ENCODE data around the gene TRIM75.
"Not testable (repeated sequence)": the region's sequence is repeated elsewhere in the genome, so short reads cannot be mapped to it uniquely, and the experiment has no call there.

The TRIM75 gene

DNA sequence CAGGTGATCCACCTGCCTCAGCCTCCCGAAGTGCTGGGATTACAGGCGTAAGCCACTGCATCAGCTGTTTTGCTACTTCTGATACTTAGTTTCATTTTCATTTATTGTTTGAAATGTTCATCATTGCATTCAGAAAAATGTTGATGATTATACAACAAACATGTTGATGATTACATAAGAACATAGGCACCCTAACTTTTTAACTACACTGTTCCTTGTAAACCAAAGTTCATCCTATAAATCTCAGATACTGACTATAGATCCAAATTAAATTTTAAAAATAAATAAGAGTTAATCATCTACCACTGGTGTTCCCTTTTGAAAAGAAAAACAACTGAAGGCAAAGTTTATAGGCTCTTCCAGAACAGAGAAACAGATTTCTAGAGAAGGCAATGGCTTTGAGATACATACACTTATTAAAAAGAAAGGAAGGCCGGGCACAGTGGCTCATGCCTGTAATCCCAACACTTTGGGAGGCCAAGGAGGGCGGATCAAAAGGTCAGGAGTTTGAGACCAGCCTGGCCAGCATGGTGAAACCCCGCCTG lies 23.4 kb downstream of the TRIM75 start:
- no peak for DNase-seq (ENCODE audit: low read depth in 1 of 2, low spot score in 1 of 2)

DNA sequence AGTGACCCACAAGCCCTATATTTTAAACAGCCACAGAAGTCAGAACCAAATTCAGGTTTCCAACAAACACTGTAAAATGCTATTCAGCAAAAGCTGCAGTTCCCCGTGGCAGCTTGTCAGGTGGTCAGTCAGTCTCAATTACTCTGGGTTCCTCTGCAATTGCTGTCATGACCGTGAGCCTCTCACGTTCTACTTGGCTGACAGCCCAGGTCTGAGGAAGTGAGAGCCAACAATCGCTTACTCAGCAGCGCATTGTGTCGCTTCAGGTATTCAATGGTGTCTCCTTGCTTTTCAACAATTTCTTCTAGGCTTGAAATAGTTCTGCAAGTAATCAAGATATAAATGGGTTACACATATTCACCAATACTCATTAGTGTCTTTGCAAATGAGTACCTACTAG lies 25.8 kb downstream of the TRIM75 start:
- DNase-seq (ENCODE audit: low read depth in 1 of 2, low spot score in 1 of 2) = no peak

DNA sequence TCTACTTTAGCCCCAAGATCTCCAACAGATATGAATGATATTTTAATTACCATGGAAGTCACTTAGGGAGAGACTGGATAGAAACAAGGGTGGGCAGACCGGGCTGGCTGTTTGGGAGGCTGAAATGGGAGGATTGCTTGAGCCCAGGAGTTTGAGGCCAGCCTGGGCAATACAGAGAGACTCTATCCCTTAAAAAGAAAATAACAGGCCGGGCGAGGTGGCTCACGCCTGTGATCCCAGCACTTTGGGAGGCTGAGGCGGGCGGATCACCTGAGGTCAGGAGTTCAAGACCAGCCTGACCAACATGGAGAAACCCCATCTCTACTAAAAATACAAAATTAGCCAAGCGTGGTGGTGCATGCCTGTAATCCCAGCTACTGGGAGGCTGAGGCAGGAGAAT lies 31.1 kb downstream of the TRIM75 start:
- not testable (repeated sequence) for DNase-seq (ENCODE audit: low read depth in 1 of 2, low spot score in 1 of 2)

DNA sequence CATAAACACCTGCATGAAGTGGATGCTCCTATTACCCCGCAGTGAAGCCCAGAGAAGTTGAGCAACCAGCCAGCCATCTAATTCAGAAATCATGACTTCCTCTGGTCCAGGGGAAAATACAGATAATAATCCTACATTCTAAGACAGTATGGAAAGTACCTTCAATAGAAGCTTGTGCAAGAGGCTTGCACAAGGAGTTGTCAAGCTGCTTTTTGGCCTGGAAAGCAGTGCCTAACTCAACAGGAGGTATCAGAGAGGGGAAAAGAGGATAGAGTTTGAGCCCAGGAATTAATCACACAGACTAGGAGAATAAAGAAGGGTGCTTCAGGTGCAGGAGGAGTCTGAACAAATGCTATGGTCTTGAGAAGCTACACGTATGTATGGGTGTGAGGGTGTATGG lies 32.3 kb downstream of the TRIM75 start:
- DNase-seq (ENCODE audit: low read depth in 1 of 2, low spot score in 1 of 2) = no peak

DNA sequence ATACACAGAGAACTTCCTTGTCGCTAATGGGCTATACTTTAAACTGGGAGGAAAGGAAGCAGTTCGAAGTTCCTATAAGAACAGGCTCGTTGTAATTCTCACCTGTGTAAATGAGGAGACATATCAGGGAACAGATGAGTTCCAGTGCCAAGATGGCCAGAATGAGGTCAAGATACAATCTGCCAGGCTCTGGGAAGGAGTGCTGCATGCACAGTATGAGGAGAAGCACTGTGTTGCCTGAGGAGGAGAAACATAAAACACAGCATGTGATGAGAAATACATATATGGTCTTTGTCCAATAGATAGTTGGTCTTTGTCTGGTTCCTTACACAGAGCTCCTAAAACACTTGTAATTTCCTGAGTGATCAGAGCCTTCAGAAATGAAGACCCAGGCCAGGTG lies 34.7 kb downstream of the TRIM75 start:
- DNase-seq (ENCODE audit: low read depth in 1 of 2, low spot score in 1 of 2) = no peak

DNA sequence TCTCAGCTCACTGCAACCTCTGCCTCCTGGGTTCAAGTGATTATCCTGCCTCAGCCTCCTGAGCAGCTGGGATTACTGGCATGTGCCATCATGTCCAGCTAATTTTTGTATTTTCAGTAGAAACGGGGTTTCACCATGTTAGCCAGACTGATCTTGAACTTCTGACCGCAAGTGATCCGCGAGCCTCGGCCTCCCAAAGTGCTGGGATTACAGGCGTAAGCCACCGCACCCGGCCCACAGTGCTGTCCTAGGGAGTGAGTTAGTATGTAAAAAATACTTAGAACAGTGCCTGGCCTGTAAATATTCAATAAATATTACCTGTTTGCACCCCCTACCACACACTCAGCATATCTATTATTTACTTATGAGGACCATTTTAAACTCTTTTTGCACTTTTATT lies 38.5 kb downstream of the TRIM75 start:
- DNase-seq (ENCODE audit: low read depth in 1 of 2, low spot score in 1 of 2) = not testable (repeated sequence)

DNA sequence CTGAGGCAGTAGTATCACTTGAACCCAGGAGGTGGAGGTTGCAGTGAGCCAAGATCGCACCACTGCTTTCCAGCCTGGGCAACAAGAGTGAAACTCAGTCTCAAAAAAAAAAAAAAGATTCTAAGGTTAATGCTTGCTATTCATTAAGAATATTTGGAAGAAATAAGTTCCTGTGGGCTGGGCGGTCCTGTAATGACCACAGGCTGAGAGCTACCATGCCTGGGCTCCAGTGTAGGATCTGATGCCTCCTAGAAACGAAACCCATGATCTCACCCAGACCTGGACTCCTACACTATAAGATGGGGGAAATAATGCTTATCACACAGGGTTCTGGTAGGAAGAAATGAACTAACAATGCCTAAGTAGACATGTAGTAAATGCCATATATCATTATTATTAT lies 41.2 kb downstream of the TRIM75 start:
- no peak for DNase-seq (ENCODE audit: low read depth in 1 of 2, low spot score in 1 of 2)

DNA sequence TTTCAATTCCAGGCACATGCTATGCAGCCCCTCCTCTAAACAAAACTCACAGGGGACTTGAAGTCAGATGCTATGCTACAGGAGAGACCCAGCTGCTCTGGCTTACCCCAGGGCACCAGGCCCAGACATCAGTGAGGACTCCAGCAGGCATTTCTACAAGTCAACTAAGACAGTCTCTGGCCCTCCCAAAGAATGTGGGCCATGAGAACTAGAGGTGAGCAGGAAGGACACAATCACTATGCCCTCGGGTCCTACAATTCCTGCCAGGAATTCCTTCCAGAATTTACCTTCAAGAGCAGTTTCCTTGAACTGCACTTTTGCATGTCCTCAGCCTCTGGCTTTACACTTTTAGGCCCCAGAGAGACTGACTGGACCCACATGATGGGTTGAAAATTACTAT lies 41.6 kb downstream of the TRIM75 start:
- no peak for DNase-seq (ENCODE audit: low read depth in 1 of 2, low spot score in 1 of 2)

DNA sequence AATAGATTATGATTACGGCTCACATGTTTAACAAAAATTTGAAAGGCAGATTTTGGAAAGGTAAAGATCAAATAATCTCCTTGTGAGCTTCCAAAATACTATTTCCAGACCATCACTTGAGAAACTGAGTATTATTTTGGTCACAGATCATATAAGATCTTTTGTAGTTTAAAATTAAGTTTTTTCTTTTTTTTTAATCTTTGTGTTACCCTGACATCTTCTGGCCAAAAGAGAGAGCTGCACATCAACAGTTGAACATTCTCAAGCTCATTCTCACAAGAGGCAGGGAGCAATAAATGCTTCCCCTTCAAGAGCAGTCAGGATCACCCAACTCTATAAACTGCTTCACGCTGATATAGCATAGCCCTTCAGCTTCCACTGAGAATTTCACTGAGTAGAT lies 43.1 kb downstream of the TRIM75 start:
- no peak for DNase-seq (ENCODE audit: low read depth in 1 of 2, low spot score in 1 of 2)

DNA sequence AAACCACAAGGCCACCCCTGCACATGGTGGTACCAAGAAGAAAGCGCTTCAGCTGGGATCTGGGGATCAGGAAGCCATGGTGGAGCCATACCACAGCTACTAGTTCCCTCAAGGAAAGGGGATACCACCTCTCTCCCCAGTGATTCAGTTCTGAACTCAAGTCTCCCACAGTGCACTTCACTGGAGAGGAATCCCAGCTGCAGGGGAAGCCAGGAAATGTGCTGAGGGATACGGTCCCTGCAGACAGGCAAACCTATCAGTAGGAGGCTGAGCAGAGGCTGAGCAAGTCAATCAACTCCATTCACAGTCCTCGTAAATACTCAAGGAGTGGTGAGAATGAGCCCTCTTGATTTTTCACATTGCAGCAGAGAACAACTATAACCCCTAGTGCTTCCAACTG lies 48.0 kb downstream of the TRIM75 start:
- no peak for DNase-seq (ENCODE audit: low read depth in 1 of 2, low spot score in 1 of 2)

DNA sequence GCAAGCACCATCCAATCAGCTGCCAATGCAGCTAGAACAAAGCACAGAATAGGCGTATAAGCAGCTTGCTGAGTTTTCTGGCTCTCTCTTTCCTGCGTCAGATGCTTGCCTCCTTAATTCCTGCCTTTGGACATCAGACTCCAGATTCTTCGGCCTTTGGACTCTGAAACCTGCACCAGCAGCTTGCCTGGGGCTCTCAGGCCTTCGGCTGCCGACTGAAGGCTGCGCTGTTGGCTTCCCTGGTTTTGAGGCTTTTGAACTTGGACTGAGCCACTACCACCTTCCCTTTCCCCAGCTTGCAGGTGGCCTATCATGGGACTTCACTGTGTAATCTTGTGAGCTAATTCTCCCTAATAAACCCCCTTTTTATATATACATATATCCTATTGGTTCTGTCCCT lies 52.9 kb downstream of the TRIM75 start:
- no peak for DNase-seq (ENCODE audit: low read depth in 1 of 2, low spot score in 1 of 2)

All from stimulated activated CD4-positive, alpha-beta T cell treated with anti-CD3 and anti-CD28 coated beads, Interleukin-15, amount 100 ng/mL, for 1 hour (primary cell).